ENCODE results near the gene PCMT1.
"Not testable (repeated sequence)": the region's sequence is repeated elsewhere in the genome, so short reads cannot be mapped to it uniquely, and the experiment has no call there.

The PCMT1 gene

GRCh38 chr6:149749594-149750135 is at the start of gene PCMT1:
PCMT1 (plus strand) TSS chr6:149749741; CDS start chr6:149749902, 161 bp downstream.
- peak; percentile 28 to 92 (median 78) for DNase-seq

DNA sequence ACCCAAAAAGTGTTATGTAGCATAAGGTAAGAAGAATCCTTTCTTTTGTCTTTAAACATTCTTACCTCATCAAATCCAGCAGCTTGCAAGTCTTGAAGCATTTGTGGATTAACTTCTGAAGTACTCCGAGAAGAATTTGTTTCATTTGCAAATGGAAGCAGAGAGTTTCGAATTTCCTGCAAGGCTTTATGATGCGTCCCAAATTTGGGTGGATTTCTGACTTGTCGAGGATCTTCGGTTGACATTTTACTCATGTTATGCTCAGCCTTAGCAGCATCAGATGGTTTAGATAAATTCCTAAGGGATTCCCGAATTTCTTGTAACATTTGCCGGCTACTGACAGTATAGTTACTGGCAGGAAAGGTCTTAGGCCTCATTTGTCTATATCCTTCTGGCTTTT is 47.8 kb upstream of the PCMT1 start:
- no peak for DNase-seq

DNA sequence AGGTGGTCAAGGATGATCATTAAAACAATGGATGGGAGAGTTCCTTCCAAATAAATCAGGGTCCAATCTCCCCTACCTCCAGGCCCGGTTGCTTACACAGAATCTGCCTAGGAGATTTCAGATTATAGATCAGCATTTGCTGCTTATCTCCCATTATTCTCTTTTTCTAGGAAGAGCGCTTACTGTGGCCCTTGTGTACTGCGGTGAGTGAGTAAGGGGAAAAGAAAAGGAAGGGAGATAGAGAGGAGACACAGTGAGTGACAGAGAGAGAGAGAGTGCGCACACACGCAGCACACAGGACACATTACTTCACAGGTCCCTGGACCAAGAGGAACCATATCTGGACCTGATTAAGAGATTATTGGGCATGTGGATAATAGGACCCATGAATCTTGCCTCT is 37.8 kb upstream of the PCMT1 start:
- DNase-seq = no peak

DNA sequence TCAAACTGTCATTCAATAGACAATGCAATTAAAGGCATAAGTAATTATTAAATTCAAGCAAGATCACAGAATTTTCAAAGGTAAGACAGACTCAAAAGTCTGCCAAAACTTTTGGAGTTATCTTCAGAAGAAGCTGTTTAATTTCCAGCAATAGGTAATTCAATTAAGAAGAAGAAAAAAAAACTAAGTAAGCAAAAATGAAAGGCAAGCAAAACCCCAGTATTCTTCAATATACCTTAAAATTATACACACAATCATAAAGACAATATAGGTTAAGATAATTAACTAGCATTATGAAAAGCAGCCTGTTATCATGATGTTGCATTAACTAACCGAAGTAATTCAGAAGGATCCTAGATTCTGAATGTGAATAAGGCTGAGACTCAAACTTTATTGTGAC is 35.1 kb upstream of the PCMT1 start:
- DNase-seq = no peak

- no peak for DNase-seq
Measured at GRCh38 chr6:149716181-149716963, 33.2 kb upstream of the PCMT1 start.

DNA sequence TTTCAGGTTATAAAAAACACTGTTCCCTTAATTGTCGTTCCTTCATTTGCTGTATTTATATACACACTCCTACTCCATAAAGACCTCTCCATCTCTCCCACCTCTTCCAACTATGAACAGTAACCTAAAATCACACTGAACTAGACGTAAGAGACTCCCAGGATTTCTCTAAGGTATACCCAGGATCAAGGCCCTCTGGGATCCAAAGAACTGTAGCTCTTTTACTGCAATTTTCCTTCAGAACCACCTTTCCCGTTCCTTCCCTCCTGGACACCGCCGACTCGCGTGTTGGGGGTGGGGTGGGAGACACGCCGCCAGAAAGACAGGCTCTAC is 32.3 kb upstream of the PCMT1 start:
- DNase-seq = no peak

GRCh38 chr6:149717588-149718458 is 31.7 kb upstream of the PCMT1 start, which contains the start of gene LATS1:
LATS1 (minus strand) TSS chr6:149718101; CDS start chr6:149702126, 15,975 bp downstream.
- DNase-seq = peak; percentile 17 to 93 (median 82)

DNA sequence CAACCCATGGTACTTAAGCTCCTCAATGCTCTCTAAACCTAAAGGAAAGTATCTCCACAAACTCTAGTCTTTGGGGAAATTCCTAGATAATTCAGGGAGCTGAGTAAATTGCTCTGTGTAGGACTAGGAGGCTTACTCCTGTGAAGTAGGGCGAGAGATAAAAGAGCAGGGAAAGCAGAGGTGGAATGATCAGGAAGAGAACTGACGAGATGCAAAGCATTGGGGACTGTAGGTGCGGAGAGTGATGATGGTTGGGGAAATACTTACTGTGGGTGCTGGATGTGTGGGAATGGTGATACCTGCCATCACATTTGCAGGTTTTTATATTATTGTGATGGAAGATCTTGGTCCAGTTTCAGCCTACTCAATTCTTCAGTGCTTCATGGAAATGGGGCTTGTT is 30.0 kb upstream of the PCMT1 start:
- DNase-seq = no peak

DNA sequence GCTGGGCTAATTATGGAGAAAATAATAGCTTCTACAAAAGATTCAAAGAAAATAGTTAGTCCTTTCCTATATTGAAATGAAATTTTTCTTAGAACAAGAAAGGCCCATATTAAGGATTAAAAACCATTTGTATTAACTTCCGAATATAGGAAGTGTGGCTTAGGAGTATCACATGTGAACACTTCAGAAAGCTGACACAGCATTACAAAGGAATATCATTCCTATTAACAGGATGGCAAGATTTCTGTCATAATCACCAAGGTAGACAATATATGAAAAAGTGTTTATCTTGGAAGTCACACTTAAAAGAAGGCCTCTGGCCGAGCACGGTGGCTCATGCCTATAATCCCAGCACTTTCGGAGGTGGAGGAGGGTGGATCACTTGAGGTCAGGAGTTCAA is 26.3 kb upstream of the PCMT1 start:
- no peak for DNase-seq

DNA sequence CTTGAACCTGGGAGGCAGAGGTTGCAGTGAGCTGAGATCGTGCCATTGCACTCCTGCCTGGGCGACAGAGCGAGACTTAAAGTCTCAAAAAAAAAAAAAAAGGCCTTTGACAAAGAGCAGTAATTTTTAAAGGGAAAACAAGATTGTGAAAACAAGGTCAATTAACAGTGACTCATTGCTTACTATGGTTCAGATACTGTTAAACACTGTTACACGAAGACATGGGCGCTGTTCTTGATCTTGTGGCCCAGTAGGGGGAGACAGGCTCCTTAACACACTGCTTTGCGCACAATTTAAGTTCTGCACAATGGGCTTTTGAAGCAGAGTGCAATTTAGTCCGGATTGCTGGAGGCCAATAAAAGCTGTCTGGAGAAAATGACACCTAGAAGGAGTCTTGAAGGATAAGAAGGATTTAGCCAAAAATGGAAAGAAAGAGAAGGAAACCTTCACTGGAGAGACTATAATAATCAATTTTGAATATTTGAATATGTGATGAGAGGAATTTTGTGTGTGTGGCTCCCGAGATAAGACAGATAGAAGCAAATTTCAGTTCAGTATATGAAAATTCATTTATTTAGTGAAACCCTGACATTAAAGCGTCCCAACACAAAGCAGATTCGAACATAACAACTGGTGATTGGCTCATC is 25.6 kb upstream of the PCMT1 start:
- peak in 39 of 56 donors; percentile 0 to 77 (median 21) for DNase-seq

GRCh38 chr6:149725785-149726184 is 23.8 kb upstream of the PCMT1 start:
- no peak for DNase-seq

- DNase-seq = no peak
Measured at GRCh38 chr6:149727793-149728498, 21.6 kb upstream of the PCMT1 start.

GRCh38 chr6:149728499-149729234 is 20.9 kb upstream of the PCMT1 start:
- DNase-seq = no peak

- no peak for DNase-seq
Measured at GRCh38 chr6:149729824-149730223, 19.7 kb upstream of the PCMT1 start.

- DNase-seq = no peak
Measured at GRCh38 chr6:149733089-149733720, 16.3 kb upstream of the PCMT1 start.

DNA sequence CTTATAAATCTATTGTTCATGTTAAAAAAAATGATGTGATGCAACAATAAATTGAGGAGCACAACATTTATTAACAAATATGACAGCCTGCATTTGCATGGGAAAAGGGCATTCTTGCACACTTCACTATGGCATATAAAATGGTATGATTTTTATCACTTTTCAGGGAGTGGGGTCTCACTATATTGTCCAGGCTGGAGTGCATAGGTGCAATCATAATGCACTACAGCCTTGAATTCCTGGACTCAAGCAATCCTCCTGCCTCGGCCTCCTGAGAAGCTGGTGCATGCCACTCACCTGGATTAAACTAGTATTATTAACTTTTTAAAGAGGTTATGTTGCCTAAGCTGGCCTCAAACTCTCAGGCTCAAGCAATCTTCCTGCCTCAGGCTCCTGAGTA is 14.6 kb upstream of the PCMT1 start:
- no peak for DNase-seq

DNA sequence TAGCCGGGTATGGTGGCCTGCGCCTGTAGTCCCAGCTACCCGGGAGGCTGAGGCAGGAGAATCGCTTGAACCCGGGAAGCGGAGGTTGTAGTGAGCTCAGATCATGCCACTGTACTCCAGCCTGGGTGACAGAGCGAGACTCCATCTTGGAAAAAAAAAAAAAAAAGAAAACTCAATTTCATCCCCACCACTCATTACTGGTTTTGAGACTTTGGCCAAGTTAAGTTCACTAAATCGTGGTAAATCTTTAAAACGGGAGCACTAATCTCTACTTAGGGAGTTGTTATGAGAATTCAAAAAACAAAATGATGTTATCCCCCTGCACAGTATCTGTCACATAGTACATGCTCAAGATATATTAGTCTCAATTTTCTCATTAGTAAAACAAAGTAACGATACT is 4.3 kb upstream of the PCMT1 start:
- DNase-seq = not testable (repeated sequence)

GRCh38 chr6:149746147-149746946 is 3.2 kb upstream of the PCMT1 start, which contains the start of gene NUP43:
NUP43 (minus strand) TSS chr6:149746529; CDS start chr6:149746495, 34 bp downstream.
- peak; percentile 19 to 94 (median 80) for DNase-seq
